DMS 273 (cell line): Measurements from ENCODE around the gene PRSS22.

Experiments used
- DNase-seq: peaks from one replicate; lab custom pipeline; 2025; ENCODE audit not compliant: unreplicated experiment; lab: John Stamatoyannopoulos, UW

Gene PRSS22

DNA sequence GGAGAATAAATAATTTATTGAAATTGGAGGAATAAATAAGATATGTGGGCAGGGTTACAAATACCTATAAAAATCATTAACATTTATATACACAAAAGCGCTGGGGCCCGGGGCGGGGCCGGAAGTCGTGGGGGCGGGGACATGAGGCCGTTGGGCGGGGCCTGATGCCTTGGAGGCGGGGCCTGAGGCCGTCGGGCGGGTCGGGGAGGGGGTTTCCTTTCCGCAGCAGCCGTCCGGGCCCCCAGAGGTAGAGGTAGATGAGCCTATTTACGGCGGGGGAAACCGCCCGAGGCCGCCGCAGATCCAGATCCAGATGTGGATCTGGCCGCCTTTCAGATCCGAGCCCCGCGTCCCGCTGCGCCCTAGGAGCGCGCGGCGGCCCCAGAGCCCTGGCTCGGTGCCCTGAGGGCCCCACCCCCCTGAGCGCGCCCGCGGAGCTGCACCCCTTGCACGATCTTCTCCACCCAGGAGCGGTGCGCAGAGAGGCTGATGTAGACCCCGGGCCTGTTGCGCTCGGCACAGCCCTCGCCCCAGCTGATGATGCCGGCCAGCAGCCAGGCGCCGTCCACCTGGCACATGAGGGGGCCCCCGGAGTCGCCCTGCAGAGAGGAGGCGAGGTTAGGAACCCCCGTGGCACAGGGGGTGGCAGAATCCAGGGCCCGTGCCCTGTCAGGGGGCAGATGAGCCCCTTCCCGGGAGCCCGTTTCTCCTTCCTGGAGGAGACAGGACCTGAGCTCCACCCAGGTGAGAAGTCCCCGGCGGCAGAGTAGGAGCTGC is 5.1 kb downstream of the PRSS22 start:
- no peak for DNase-seq

DNA sequence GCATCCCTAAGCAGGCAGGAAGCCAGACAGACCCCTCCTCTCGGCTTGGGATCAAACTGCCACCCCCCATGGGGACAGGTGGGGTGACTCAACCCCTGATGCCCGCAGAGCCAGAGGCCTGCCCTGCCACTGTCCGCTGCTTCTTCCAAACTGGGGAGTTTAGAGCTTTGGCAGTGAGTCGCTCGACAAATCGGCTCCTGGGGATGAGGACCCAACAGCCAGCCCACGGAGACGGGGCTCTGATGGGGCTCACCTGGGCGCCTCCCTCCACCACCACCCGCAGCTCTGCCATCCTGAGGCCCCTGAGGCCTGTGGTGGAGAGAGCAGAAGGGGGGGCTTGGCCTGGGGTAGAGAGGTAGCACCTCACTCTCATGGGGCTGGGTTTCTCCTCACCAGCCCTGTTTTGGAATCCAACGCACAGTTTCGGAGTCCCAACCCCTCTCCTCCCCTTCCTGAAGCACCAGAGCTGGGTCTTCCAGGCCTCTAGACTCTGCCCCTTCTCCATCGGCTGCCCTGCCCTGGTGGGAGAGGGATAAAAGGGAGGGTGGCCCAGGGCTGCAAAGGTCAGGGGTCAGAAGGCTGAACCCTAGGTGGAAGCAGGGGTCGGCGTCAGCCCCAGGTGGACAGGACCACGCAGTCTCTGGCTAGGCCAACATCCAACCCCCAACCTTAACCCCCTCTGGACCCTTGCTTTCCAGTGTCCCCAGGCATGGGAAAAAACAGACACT is 5.8 kb downstream of the PRSS22 start:
- DNase-seq, result no peak

DNA sequence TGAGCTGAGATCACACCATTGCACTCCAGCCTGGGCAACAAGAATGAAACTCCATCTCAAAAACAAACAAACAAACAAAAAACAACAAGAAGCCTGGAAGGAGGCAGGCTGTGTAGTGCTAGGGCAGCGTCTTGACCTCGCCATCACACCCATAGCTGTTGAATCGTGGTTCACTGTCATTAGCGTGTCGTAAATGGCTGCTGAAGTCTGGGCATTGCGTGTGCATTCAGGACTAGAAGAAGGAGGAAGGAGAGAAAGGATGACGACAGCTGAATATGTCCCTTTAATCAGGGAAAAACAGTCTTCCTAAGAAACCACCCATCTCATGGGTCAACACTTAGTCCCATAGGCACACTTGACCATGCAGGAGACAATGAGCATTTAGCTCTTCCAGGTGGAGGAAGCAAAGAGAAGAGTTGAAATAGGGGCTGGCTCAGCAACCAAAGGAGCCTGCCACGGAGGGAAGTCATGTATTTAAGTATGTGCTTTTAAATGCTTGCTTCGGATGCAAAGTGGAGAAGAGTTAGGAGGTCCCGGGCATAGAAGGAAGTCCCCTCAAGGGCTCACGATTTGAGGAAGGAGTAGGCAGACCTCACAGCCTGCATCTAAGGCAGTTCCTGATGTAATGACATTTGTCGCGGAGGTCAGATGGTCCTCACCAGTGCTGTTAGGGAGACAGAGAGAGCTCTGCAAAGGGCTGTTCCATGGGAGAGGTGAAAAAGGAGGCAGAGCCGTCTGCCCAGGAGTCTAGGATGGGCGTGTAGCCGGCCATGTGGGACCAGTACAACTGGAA is 8.8 kb downstream of the PRSS22 start:
- no peak for DNase-seq

DNA sequence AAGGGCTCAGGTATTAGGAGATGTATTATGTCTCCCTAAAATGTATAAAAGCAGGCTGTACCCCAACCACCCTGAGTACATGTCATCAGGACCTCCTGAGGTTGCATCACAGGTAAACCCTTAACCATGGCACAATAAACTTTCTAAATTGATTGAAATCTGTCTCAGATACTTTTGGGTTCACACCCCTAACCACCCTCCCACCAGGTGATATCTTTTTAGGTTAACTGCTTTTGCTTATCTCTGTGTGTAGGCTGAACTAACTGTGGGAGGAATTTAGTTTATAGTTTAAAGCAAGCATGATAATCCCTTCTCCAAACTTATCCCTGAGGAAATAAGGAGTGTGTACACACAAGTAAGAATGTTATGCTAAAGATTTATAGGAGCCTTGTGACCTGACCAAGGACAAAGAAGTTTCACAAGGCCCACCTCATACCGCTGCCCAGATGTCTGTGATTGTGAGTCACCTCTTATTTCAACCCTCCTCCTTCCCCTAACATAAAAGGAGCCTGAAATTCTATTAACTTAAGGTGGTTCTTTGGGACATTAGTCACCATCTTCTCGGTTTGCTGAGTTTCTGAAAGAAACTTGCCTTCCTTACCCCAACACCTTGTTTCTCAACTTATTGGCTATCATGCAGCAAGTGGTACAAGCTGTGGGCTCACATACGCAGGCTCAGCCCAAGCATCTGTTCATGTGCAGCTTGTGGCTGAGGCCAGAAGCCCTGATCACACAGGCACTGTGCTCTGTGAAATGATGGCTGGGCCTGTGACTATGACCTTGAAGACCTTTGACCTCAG is 11.3 kb downstream of the PRSS22 start:
- no peak for DNase-seq

DNA sequence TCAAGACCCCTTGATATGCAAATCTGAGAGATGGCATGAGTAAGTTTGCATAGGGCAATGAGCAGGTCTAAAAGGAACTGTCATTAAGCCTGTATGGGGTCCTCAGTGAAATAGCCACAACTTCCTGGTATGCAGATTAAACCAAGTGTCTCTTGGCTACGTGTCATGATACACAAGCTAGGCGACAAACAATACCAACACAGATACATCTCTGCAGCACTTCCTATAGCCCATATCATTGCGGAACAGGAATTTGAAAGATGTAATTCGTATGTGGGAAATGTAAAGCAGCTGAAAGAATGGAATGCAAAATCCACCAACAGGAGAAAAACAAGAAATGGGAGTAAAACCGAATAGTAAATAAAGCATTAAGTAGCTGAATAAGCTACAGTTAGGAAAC is 12.9 kb downstream of the PRSS22 start:
- no peak for DNase-seq

DNA sequence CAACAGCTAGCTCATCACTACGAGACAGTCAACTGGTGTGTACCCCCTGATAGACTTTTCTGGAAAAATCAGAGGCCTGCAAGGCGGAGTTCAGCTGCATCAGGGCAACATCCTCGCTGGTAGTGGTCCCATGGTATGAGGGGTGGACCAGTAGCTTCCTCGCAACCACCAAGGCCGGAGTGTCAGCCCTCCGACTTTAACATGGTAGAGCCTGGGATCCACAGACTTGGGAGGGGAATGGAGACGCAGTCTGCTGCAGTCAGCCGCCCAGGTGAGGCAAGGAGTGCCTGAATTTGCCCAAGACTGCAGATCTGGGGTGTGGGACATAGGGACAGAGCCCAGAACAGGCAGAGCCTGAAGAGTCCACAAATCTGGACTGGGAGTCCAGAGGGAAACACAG is 14.4 kb downstream of the PRSS22 start:
- no peak for DNase-seq

DNA sequence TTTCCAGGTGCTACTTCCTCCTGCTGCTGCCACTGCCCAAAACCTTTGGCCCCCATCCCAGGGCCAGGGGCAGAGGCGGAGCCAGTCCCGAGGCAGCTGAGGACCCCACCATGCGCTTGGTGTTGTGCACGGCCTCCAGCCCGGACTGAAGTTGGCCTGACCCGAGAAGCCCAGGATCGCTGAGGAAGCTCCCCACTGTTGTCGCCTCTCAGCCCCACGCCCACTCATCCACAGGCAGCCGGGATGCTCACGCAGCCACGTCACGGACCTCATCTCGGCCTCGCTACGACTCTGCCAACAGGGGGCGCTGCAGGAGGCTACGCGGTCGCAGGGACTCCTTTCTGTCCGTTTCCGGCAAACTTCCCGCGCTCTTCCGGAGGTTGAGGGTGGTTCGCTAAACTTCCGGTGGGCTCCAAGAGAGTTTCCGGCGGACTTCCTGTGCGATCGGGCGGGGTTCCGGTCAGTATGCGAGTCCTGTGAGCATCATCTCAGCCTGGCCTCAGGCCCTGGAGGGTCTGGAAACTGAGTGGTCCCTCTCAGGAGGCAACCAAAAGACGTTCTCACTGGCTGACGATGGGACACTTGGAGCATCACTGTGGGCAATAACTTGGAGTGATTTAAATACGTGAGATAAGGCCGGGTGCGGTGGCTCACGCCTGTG is 15.5 kb downstream of the PRSS22 start:
- no peak for DNase-seq

DNA sequence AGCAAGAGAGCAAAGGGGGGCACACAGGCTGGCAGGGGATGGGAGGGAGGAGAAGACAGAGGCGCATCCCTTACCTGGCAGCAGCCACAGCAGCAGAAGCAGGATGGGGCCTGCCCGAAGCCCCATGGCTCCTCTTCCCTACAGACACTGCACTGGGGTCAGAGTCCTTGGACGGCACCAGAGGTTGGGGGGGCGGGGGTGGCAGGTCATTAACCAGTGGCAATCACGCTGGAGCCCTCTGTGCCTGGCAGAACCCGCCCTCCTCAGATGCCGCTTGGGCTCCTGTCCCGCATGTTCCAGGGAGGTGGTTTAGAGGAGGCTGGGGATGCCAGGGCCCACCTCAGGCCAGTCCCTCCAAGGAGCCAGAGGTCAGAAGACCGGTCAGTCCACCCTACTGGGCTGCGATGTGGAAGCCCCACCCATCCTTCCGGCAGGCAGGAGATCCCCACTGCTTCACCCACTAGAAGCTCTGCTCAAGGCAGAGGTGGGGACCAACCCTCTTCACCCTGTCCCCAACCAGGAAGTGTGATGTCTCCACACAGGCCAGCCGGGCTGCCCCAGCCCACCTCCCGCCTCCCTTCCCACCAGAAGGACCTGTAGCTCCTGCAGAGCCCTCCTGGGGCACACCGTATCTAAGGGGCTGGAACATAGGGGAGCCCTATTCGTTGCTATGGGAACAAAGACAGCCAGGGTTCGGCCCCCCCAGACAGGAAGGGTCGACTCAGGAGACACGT is 16.2 kb downstream of the PRSS22 start:
- DNase-seq, result no peak

DNA sequence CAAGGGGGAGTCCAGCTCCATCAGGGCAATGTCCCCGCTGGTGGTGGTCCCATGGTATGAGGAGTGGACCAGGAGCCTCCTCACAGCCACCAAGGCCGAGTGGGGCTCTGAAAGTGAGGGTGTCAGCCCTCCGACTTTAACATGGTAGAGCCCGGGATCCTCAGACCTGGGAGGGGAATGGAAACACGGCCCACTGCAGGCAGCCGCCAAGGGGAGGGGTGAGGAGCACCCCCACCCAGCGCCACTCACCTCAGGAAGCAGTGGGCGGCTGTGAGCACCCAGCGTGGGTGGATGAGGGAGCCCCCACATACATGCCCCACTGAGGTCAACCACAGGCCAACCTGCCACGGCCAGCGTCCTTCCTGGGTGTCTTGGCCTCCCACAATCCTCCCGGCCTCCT is 17.1 kb downstream of the PRSS22 start:
- DNase-seq, result no peak

DNA sequence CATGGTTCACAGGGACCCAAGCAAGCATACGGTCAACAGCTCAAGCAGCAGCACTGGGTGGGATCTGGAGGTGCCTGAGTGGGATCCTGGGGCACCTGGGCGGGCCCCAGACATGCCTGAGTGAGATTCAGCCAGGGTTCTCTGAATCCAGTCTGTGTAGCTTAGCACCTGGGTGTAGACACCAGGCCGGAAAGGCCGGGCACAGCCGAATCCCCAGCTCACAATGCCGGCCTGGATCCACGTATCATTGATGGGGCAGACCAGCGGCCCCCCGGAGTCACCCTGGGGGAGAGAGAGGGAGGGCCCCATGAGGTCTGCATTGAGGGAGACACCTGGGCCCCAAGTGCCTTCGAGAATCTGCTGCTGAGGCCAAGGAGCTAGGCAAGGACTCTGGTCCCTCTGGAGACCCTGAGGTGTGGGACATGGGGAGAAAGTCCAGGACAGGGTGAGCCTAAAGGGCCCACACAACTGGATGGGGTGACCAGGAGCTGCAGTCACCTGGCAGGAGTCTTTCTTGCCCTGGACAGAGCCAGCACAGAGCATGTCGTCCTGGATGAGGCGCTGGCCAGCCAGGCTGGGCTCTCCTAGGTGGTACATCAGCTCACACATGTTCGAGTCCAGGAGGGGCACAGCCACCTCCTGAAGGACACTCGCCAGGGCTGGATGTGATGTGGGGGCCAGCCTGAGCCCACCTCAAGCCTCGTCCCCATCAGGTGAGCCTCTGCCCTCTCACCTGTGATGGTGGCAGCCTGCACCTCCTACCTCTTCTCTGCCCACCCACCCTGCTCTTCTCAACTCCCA is 18.1 kb downstream of the PRSS22 start:
- DNase-seq, result no peak

DNA sequence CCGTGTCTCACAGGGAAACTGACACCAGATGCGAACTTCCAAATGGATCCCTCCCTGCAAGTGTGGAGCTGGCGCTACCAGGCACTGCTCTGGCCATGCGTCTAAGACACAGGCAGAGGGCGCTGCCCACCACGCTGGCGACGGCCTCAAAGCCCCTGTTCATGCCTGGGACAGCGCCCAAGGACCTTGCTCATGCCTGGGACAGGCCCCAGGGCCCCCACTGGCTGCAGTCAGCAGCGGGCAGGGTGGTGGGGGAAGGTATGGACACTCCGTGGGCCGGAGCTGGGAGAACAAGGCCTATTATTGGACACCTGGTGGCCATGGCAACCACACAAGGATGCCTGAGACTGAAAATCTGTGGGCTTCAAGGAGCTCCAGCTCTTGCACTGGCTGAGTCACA is 19.0 kb downstream of the PRSS22 start:
- DNase-seq, result peak; percentile 85

DNA sequence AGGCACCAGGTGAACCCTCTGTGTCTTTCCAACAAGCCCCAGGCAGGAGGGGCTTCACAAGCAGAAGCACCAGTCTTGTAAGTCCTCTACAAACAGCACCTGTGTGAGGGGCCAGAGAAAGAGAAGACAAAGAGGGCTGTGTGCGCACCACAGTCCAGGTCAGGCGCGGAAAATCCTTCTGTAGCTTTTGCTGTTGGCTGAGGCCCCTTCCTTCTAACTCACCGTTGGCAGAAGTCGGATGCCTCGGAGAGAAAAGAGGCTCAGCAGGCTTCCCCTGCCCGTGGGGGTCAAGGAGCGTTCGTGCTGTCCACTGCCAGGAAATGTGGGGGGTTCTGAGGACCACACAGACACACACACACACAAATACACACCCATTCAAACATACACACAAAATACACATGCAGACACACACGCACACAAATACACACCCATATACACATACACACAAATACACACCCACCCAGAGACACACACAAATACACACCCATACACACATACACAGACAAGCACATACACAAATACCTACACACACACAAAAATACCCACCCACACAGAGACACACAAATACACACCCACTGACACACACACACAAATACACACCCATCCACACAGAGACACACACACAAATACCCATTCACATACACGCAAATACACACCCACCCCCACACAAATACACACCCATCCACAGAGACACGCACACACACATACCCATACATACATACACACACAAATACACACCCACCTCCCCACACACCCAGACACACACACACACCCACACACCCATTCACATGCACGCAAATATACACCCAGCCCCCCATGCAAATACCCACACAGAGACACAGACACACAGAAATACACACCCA is 21.1 kb downstream of the PRSS22 start:
- no peak for DNase-seq

DNA sequence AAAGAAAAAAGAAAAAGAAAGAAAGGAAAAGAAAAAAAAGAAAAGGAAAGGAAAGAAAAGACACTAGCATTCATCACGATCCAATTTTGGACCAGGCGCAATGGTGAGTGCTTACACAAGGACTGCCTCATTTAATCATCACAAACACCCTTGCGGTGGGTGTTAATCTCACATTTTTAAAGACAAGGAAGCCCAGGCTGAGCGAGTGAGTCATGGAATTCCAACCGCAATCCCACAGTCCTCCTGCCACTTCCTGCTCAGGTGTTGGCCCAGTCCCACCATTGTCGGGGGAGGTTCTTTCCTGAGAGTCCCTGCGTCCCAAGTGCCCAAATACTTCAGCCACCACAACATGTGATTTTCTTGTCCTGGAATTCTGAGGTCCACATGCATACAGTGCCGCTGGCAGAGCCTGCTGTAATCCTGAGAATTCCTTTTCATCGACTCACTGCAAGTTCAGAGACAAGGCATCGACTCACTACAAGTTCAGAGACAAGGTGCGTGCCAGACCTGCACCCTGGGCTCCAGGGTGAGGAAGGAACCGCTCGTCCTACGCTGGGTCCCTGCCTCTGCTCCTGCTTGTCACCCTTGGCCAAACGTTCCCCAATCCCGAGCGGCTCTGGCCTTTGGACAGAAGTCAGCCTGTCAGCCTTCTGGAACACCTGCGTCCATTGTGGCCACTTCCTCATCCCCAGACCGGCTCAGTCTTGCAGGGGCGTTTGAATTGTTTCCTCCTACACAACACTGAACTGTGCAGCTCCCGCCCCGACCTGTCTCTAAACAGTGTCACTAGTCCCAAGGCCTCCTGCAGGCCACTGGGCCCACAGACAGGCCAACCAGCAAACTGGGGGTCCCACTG is 22.1 kb downstream of the PRSS22 start:
- DNase-seq, result no peak

DNA sequence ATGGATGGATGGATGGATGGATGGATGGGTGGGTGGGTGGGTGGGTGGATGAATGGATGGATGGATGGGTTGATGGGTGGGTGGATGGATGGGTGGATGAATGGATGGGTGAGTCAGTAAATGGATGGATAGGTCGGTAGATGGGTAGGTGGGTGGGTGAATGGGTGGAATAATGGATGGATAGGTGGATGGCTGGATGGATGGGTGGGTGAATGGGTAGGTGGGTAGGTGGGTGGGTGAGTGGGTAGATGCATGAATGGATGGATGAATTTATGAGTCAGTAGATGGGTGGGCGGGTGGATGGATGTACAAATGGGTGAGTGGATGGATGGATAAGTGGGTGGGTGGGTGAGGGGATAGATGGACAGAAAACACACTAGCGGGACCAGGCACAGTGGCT is 23.0 kb downstream of the PRSS22 start:
- DNase-seq, result no peak

DNA sequence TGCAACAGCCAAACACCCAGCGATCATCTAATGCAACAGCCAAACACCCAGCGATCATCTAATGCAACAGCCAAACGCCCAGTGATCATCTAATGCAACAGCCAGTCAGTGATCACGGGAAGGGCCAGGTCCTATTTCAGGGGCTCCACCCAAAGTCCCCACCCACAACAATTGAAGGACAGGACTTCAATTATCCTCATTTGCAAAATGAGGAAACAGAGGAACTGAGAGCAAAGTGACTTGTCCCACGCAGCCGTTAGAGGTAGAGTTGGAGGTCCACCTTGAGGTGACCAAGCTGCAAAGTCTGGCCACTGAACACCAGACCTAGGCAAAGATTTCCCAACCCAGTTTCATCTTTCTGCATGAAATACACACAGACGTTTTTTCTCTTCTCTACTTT is 24.2 kb downstream of the PRSS22 start:
- DNase-seq, result no peak

DNA sequence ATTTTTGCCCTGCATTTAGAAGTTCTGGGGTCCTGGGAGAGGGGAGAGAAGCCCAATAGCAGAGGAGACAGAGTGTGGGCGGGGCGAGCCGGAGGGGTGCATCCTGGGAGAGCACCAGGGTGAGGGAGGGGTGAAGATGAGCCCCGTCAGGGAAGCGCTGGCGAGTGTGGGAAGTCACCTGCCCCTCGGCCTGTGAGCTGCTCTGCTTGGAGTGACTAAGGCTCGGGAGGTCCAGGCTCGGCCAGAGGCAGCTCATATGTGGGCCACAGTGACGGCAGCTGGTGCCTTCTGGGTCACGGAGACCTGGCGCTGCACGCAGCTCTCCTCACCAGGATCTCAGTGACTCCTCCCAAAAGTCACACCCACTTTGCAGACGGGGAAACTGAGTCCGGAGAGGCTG is 26.8 kb downstream of the PRSS22 start:
- DNase-seq, result no peak

DNA sequence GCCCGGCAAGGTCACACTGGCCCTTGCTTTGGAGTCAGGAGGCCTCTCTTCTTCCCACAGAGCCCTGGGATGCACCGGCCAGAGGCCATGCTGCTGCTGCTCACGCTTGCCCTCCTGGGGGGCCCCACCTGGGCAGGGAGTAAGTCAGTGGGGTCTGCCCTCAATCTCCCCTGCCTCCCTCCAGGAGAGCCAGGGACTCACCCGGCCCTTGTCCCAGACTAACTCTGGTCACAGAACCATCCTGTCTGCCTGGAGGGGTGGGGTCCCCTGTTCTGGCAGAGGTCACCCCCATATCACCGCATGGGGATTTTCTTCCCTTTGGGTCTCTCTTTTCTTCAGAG is 27.6 kb downstream of the PRSS22 start:
- no peak for DNase-seq
